Gastroesophageal sphincter (tissue), 3 donors: ENCODE measurements around the gene PLXNA2.

Experiments
- CTCF ChIP-seq, 4 experiments: fragments of 200-600 bp in 2 of 4; fragments of 450-650 bp in 2 of 4; sonication (generic) in 1 of 4; IDR thresholded peaks; one replicate each; pipeline ENCODE4 v1.5.1; 2017 to 2019; ENCODE audit warnings: antibody characterized with exemption in 4 of 4, mild to moderate bottlenecking in 2 of 4, moderate library complexity in 2 of 4
- EP300 ChIP-seq: sonication (generic); formaldehyde crosslinking; IDR thresholded peaks from one replicate; pipeline ENCODE4 v1.6.1; 2017; ENCODE audit warnings: antibody characterized with exemption, mild to moderate bottlenecking
- POLR2A ChIP-seq, 2 donors: fragments of 450-650 bp; IDR thresholded peaks; one replicate each; pipeline ENCODE4 v1.6.1; 2017; ENCODE audit warnings: antibody characterized with exemption in 2 of 2, mild to moderate bottlenecking in 2 of 2, moderate library complexity in 1 of 2
- POLR2AphosphoS5 ChIP-seq: sonication (generic); formaldehyde crosslinking; IDR thresholded peaks from one replicate; pipeline ENCODE4 v1.6.1; 2017; ENCODE audit warnings: antibody characterized with exemption

DNA sequence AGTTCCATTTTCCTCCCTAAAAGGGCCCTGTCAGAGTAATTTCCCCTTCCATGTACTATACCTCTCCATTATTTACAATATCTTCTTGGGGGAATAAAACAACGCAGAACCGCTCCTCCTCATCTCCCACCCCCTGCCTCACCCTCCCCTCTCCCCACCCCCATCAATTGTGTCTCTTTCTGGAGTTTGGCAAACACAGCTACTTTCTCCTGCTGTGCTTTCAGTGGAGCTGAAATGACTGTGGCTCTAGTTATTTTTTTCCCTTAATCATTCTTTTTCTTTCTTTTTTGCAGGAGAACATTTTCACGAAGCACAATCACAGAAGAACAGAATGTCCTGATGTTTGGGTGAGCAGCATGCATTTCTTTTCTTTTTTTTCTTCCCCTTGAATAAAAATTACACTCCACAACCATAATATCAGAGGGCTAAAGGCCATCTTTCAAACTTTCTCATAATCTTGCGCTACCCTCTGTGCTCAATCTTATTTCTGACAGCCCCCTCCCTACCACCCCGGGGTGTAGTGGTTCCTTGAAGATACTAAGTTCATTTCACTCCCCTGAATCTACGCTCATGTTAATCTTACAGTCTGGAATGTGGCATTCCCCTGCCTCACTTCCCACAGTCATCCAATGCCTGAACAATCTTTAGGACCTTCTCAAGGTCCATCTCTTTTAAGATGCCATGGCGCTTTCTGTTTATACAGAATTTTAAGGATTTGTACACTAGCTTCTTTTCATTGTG lies 8.8 kb upstream of the PLXNA2 start:
- TF ChIP-seq CTCF (IDR thresholded peaks at IDR 0.05) (no peak), POLR2A (IDR thresholded peaks at IDR 0.05) (no peak), POLR2AphosphoS5 (peak; percentile 33), EP300 (no peak)
